Measurements from ENCODE around the gene CDK5. TPM values are rescaled to one million over a fixed set of nuclear protein-coding genes. Genes with fewer than 3 reads are reported as not detected.
A peak's percentile ranks its signal among the peaks of the same experiment; 100 is the strongest.

CDK5 gene
- total and polyA plus RNA-seq, 3 experiments from 2014 or later: 14.3 to 23.2 (median 20.5) TPM

DNA sequence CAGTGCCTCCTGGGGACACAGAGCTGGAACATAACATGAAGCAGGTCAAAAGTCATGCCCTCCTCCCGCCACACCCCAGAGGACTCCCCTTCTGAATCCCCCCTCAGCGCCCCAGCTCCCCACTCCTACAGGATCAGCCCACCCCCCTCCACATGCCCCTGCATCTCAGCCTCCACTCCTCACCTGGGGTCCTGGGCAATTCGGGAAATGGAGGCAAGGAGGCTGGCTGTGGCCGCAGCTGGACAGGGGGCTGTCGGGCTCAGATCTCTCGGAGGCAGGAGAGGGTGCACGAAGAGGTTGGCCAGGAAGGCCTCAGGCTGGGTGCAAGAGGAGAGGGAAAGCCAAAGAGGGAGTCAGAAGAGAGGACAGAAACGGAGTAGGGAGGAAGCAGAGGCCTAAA lies 41.2 kb downstream of the CDK5 start:
- ChIA-PET POLR2A (interaction anchor here (3.9 kb wide), 1 partner anchor 8 kb away, joined by 17 read pairs; no protein-coding TSS in a partner anchor), CTCF (interaction anchor here (1.0 to 7.6 kb wide), 10 partner anchors 8 to 661 kb away, joined by 3 to 44 read pairs (median 20); partner anchors contain the start of gene ABCB8)
- Mint-ChIP-seq H3K4me3 (peak overlapping the region in 2 of 7 donors; percentile 25 to 55), H3K9me3 (peaks cover 0 to 1% (median 0%) of the 10 kb centered on the region in 5 donors), H3K27me3 (peaks cover 13 to 20% of the 10 kb centered on the region in 2 donors), H3K4me1 (peaks cover 53 to 75% (median 60%) of the 10 kb centered on the region in 3 donors), H3K27ac (peak overlapping the region in 5 of 8 donors; percentile 72 to 100 (median 93)), H3K36me3 (peaks cover 0 to 2% (median 0%) of the 10 kb centered on the region in 3 donors)
- H3K36me3 ChIP-seq (ENCODE audit: insufficient read depth, low read length): no peaks in the 10 kb centered on the region
- DNase-seq: no peak
- H3K4me1 ChIP-seq (ENCODE audit: insufficient read depth, low read length): peaks cover 72% of the 10 kb centered on the region
- no peak overlapping the region for H3K4me3 ChIP-seq (ENCODE audit: low read length)
- no peaks in the 10 kb centered on the region for H3K9me3 ChIP-seq (ENCODE audit: low read length)
- H3K27ac ChIP-seq (ENCODE audit: low read depth, low read length): no peak overlapping the region
- no peaks in the 10 kb centered on the region for H3K27me3 ChIP-seq (ENCODE audit: insufficient read depth, low read length, poor library complexity, severe bottlenecking)

DNA sequence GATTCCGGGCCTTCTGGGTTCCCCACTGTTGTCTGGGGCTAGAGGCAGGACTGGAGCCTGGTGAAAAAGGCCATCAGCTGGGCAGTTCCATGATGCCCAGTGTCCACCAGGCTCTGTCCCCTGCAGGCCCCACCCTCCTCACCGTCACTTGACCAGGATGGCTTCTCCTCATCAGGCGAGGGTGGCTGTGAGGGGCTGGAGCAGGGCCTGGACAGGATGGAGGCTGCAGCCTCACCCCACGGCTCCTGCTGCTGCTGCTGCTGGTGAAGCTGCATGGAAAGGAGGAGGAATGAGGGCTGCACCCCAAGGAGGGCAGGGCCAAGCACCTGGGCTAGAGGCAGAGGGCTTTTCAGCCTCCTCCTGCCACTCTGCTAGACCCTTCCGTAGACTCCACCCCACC lies 41.7 kb downstream of the CDK5 start:
- Histone ChIP-seq H3K27me3 (ENCODE audit: insufficient read depth, low read length, poor library complexity, severe bottlenecking) (no peaks in the 10 kb centered on the region), H3K27ac (ENCODE audit: low read depth, low read length) (no peak overlapping the region), H3K36me3 (ENCODE audit: insufficient read depth, low read length) (no peaks in the 10 kb centered on the region), H3K9me3 (ENCODE audit: low read length) (no peaks in the 10 kb centered on the region), H3K4me3 (ENCODE audit: low read length) (no peak overlapping the region), H3K4me1 (ENCODE audit: insufficient read depth, low read length) (peaks cover 76% of the 10 kb centered on the region)
- ChIA-PET CTCF (interaction anchor here (1.0 to 7.6 kb wide), 8 partner anchors 13 to 661 kb away, joined by 3 to 40 read pairs (median 20); partner anchors contain the start of gene ABCB8), POLR2A (no interaction called here)
- H3K27me3 Mint-ChIP-seq: peaks cover 13 to 20% of the 10 kb centered on the region in 2 donors
- H3K36me3 Mint-ChIP-seq: peaks cover 0 to 2% (median 0%) of the 10 kb centered on the region in 3 donors
- H3K4me1 Mint-ChIP-seq: peaks cover 56 to 79% (median 64%) of the 10 kb centered on the region in 3 donors
- H3K9me3 Mint-ChIP-seq: peaks cover 0 to 1% (median 0%) of the 10 kb centered on the region in 5 donors
- no peak for DNase-seq
- H3K4me3 Mint-ChIP-seq: peak overlapping the region in 1 of 7 donors; percentile 86
- peak overlapping the region in 7 of 8 donors; percentile 72 to 100 (median 99) for H3K27ac Mint-ChIP-seq

- no peaks in the 10 kb centered on the region for H3K27me3 ChIP-seq (ENCODE audit: insufficient read depth, low read length, poor library complexity, severe bottlenecking)
- Mint-ChIP-seq H3K27me3 (peaks cover 9 to 10% of the 10 kb centered on the region in 2 donors), H3K27ac (peak overlapping the region; percentile 91 to 100 (median 100)), H3K36me3 (peaks cover 0 to 2% (median 0%) of the 10 kb centered on the region in 3 donors), H3K4me3 (peak overlapping the region; percentile 65 to 96 (median 89)), H3K9me3 (peaks cover 0 to 1% (median 0%) of the 10 kb centered on the region in 5 donors), H3K4me1 (peaks cover 64 to 89% (median 73%) of the 10 kb centered on the region in 3 donors)
- no peak overlapping the region for H3K4me3 ChIP-seq (ENCODE audit: low read length)
- H3K27ac ChIP-seq (ENCODE audit: low read depth, low read length): no peak overlapping the region
- peak in 1 of 5 donors; percentile 48 for DNase-seq
- peaks cover 86% of the 10 kb centered on the region for H3K4me1 ChIP-seq (ENCODE audit: insufficient read depth, low read length)
- no peaks in the 10 kb centered on the region for H3K36me3 ChIP-seq (ENCODE audit: insufficient read depth, low read length)
- ChIA-PET CTCF (interaction anchor here (1.1 to 7.6 kb wide), 8 partner anchors 9 to 116 kb away, joined by 3 to 39 read pairs (median 4); partner anchors contain the start of gene ABCB8), POLR2A (no interaction called here)
- H3K9me3 ChIP-seq (ENCODE audit: low read length): no peaks in the 10 kb centered on the region
Observed at GRCh38 chr7:151014950-151015349, 42.7 kb downstream of the CDK5 start.

- Mint-ChIP-seq H3K27me3 (peaks cover 4 to 9% of the 10 kb centered on the region in 2 donors), H3K36me3 (peaks cover 0 to 2% (median 0%) of the 10 kb centered on the region in 3 donors), H3K27ac (peak overlapping the region; percentile 99 to 100 (median 100)), H3K4me3 (peak overlapping the region; percentile 88 to 99 (median 93)), H3K9me3 (peaks cover 0 to 1% (median 0%) of the 10 kb centered on the region in 5 donors), H3K4me1 (peaks cover 61 to 88% (median 67%) of the 10 kb centered on the region in 3 donors)
- Histone ChIP-seq H3K27ac (ENCODE audit: low read depth, low read length) (peak overlapping the region; percentile 79), H3K4me1 (ENCODE audit: insufficient read depth, low read length) (peaks cover 90% of the 10 kb centered on the region), H3K9me3 (ENCODE audit: low read length) (no peaks in the 10 kb centered on the region), H3K27me3 (ENCODE audit: insufficient read depth, low read length, poor library complexity, severe bottlenecking) (no peaks in the 10 kb centered on the region), H3K36me3 (ENCODE audit: insufficient read depth, low read length) (no peaks in the 10 kb centered on the region), H3K4me3 (ENCODE audit: low read length) (peak overlapping the region; percentile 66)
- ChIA-PET POLR2A (interaction anchor here (0.9 to 1.0 kb wide), 4 partner anchors 14 to 72 kb away, joined by 3 to 7 read pairs (median 4); partner anchors contain the start of genes ABCB8 and FASTK), CTCF (interaction anchor here (0.9 to 7.6 kb wide), 11 partner anchors 14 to 110 kb away, joined by 3 to 39 read pairs (median 3); partner anchors contain the start of gene ABCB8)
- peak; percentile 88 to 98 (median 95) for DNase-seq
Observed at GRCh38 chr7:151013733-151014497, 43.8 kb downstream of the CDK5 start.

GRCh38 chr7:151013356-151013732 lies 44.4 kb downstream of the CDK5 start:
- Mint-ChIP-seq H3K27me3 (peaks cover 2 to 9% of the 10 kb centered on the region in 2 donors), H3K9me3 (peaks cover 0 to 1% (median 0%) of the 10 kb centered on the region in 5 donors), H3K4me3 (peak overlapping the region in 6 of 7 donors; percentile 89 to 99 (median 94)), H3K36me3 (peaks cover 0 to 2% (median 0%) of the 10 kb centered on the region in 3 donors), H3K27ac (peak overlapping the region; percentile 99 to 100 (median 100)), H3K4me1 (peaks cover 62 to 88% (median 65%) of the 10 kb centered on the region in 3 donors)
- Histone ChIP-seq H3K36me3 (ENCODE audit: insufficient read depth, low read length) (no peaks in the 10 kb centered on the region), H3K4me3 (ENCODE audit: low read length) (no peak overlapping the region), H3K27ac (ENCODE audit: low read depth, low read length) (peak overlapping the region; percentile 79), H3K9me3 (ENCODE audit: low read length) (no peaks in the 10 kb centered on the region), H3K27me3 (ENCODE audit: insufficient read depth, low read length, poor library complexity, severe bottlenecking) (no peaks in the 10 kb centered on the region), H3K4me1 (ENCODE audit: insufficient read depth, low read length) (peaks cover 93% of the 10 kb centered on the region)
- CTCF ChIA-PET: interaction anchor here (1.0 to 7.6 kb wide), 9 partner anchors 15 to 110 kb away, joined by 3 to 39 read pairs (median 4); partner anchors contain the start of gene ABCB8
- POLR2A ChIA-PET: interaction anchor here (0.9 to 1.0 kb wide), 4 partner anchors 15 to 72 kb away, joined by 3 to 7 read pairs (median 4); partner anchors contain the start of genes ABCB8 and FASTK
- DNase-seq: no peak

- POLR2A ChIA-PET: no interaction called here
- H3K4me3 Mint-ChIP-seq: peak overlapping the region in 5 of 7 donors; percentile 24 to 99 (median 52)
- H3K36me3 Mint-ChIP-seq: peaks cover 0 to 2% (median 0%) of the 10 kb centered on the region in 3 donors
- H3K27me3 Mint-ChIP-seq: peaks cover 0 to 9% of the 10 kb centered on the region in 2 donors
- Histone ChIP-seq H3K4me1 (ENCODE audit: insufficient read depth, low read length) (peaks cover 93% of the 10 kb centered on the region), H3K9me3 (ENCODE audit: low read length) (no peaks in the 10 kb centered on the region), H3K36me3 (ENCODE audit: insufficient read depth, low read length) (no peaks in the 10 kb centered on the region), H3K27ac (ENCODE audit: low read depth, low read length) (peak overlapping the region; percentile 79), H3K4me3 (ENCODE audit: low read length) (no peak overlapping the region), H3K27me3 (ENCODE audit: insufficient read depth, low read length, poor library complexity, severe bottlenecking) (no peaks in the 10 kb centered on the region)
- peaks cover 62 to 88% (median 65%) of the 10 kb centered on the region in 3 donors for H3K4me1 Mint-ChIP-seq
- H3K27ac Mint-ChIP-seq: peak overlapping the region; percentile 88 to 100 (median 97)
- peak in 1 of 5 donors; percentile 45 for DNase-seq
- CTCF ChIA-PET: interaction anchor here (1.0 to 5.5 kb wide), 6 partner anchors 15 to 111 kb away, joined by 3 to 31 read pairs (median 4); partner anchors contain the start of genes ABCB8 and NOS3
- H3K9me3 Mint-ChIP-seq: no peaks in the 10 kb centered on the region
Observed at GRCh38 chr7:151012911-151013347, 44.8 kb downstream of the CDK5 start.

DNA sequence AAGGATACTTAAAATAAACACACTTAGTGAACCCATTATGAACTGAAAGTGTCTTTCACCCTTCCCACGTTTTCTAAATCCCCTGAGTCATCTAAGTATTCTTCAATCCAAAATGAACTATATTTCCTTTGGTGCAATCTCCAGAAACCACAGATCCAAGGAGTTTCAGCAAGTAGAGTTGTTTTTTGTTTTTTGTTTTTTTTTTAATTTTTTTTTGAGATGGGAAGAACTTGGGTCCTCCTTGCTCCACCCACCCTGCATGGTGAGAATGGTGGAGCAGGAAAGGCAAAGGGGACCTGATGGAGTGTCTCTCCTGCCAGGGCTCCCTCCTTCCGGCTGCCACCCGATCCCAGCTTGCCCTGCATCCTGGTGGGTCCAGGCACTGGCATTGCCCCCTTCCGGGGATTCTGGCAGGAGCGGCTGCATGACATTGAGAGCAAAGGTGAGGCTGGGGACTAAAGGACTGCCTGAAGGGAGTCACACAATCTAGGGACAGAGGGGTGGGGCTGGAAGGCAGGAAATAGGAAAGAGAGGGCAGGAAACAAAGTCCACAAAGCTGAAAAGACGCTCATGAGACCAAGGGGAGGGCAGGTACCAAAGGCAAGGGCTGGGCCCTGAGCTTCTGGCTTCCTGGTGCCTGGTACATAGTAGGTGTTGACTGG lies 45.5 kb downstream of the CDK5 start:
- Histone ChIP-seq H3K9me3 (ENCODE audit: low read length) (no peaks in the 10 kb centered on the region), H3K4me3 (ENCODE audit: low read length) (no peak overlapping the region), H3K4me1 (ENCODE audit: insufficient read depth, low read length) (peaks cover 93% of the 10 kb centered on the region), H3K27ac (ENCODE audit: low read depth, low read length) (peak overlapping the region; percentile 79), H3K27me3 (ENCODE audit: insufficient read depth, low read length, poor library complexity, severe bottlenecking) (no peaks in the 10 kb centered on the region), H3K36me3 (ENCODE audit: insufficient read depth, low read length) (no peaks in the 10 kb centered on the region)
- Mint-ChIP-seq H3K4me1 (peaks cover 62 to 88% (median 65%) of the 10 kb centered on the region in 3 donors), H3K36me3 (peaks cover 0 to 2% (median 0%) of the 10 kb centered on the region in 3 donors), H3K4me3 (peak overlapping the region; percentile 33 to 61 (median 55)), H3K27ac (peak overlapping the region; percentile 88 to 100 (median 97)), H3K9me3 (no peaks in the 10 kb centered on the region), H3K27me3 (peaks cover 0 to 10% of the 10 kb centered on the region in 2 donors)
- ChIA-PET CTCF (interaction anchor here (1.2 to 5.5 kb wide), 4 partner anchors 18 to 233 kb away, joined by 4 to 31 read pairs (median 5); partner anchors contain the start of gene NOS3), POLR2A (interaction anchor here (0.7 to 1.1 kb wide), 2 partner anchors 16 to 108 kb away, joined by 3 to 4 read pairs; partner anchors contain the start of gene ABCB8)
- no peak for DNase-seq
